Endothelial cell (in vitro differentiated cells): ENCODE measurements around the gene MET. TPM values are rescaled to one million over a fixed set of nuclear protein-coding genes. Genes with fewer than 3 reads are reported as not detected.
"Not testable (repeated sequence)": the region's sequence is repeated elsewhere in the genome, so short reads cannot be mapped to it uniquely, and the experiment has no call there.

ENCODE experiments used
- DNase-seq: peaks from one replicate; pipeline ENCODE4 v3.0.0; 2021; ENCODE audit warnings: low spot score
- H3K27ac Mint-ChIP-seq: one replicate; pipeline ENCODE4 v1.8.0; 2021; ENCODE audit warnings: mixed read lengths, inconsistent platforms; ENCODE audit not compliant: unreplicated experiment
- H3K27me3 Mint-ChIP-seq: one replicate; pipeline ENCODE4 v1.8.0; 2021; ENCODE audit warnings: mild to moderate bottlenecking, moderate library complexity, mixed read lengths, inconsistent platforms; ENCODE audit not compliant: unreplicated experiment
- H3K36me3 Mint-ChIP-seq: one replicate; pipeline ENCODE4 v1.8.0; 2021; ENCODE audit warnings: mild to moderate bottlenecking, low read depth, mixed read lengths, inconsistent platforms; ENCODE audit not compliant: unreplicated experiment
- H3K4me1 Mint-ChIP-seq: one replicate; pipeline ENCODE4 v1.8.0; 2021; ENCODE audit warnings: mild to moderate bottlenecking, mixed read lengths, inconsistent platforms; ENCODE audit not compliant: unreplicated experiment
- H3K4me3 Mint-ChIP-seq: one replicate; pipeline ENCODE4 v1.8.0; 2021; ENCODE audit warnings: mild to moderate bottlenecking, mixed read lengths, inconsistent platforms; ENCODE audit not compliant: unreplicated experiment
- H3K9me3 Mint-ChIP-seq: one replicate; pipeline ENCODE4 v1.8.0; 2021; ENCODE audit warnings: mixed read lengths, inconsistent platforms; ENCODE audit not compliant: unreplicated experiment
- total RNA-seq: library from RNA; stranded (reverse); fragmentation: NEBNext Ultra II Directional; extraction: Animal tissue kit (Norgen Biotek cat#: 25700); gene quantifications from one replicate; pipeline ENCODE4 v1.2.1, GENCODE V29; 2021; ENCODE audit not compliant: unreplicated experiment
- TF ChIP-seq, protein P1 (sequence below): fragments of 200-600 bp; sonication (generic); IDR thresholded peaks from one replicate; pipeline ENCODE4 v1.5.0; 2021; ENCODE audit warnings: antibody characterized with exemption; ENCODE audit not compliant: unreplicated experiment

Gene MET
- total RNA-seq, 1 donor from 2014 or later: 35.1 TPM

DNA sequence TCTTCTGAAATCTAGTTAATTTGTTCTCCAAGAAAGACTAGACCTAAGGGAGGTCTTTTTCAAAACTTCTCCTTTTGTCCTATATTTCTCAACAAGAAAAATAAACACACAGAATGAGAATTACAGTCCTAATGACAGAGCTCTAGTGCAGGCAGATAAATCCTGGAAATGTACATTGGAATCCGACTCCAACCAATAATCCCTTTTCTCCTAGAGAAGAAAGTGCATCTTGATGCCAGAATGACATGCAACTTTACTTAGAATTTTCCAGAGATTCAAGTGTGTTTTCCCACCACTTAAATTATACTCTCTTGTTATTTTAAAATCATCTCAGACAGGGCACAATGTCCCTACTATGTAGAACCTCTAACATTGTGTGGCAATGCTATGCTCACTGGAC lies 68.2 kb downstream of the MET start:
- Mint-ChIP-seq H3K36me3 (peaks cover 19% of the 10 kb centered on the region), H3K9me3 (no peaks in the 10 kb centered on the region), H3K4me1 (peaks cover 5% of the 10 kb centered on the region), H3K4me3 (no peak overlapping the region), H3K27me3 (no peaks in the 10 kb centered on the region), H3K27ac (no peak overlapping the region)
- TF ChIP-seq, protein P1, sequence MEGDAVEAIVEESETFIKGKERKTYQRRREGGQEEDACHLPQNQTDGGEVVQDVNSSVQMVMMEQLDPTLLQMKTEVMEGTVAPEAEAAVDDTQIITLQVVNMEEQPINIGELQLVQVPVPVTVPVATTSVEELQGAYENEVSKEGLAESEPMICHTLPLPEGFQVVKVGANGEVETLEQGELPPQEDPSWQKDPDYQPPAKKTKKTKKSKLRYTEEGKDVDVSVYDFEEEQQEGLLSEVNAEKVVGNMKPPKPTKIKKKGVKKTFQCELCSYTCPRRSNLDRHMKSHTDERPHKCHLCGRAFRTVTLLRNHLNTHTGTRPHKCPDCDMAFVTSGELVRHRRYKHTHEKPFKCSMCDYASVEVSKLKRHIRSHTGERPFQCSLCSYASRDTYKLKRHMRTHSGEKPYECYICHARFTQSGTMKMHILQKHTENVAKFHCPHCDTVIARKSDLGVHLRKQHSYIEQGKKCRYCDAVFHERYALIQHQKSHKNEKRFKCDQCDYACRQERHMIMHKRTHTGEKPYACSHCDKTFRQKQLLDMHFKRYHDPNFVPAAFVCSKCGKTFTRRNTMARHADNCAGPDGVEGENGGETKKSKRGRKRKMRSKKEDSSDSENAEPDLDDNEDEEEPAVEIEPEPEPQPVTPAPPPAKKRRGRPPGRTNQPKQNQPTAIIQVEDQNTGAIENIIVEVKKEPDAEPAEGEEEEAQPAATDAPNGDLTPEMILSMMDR: no peak
- DNase-seq: no peak

DNA sequence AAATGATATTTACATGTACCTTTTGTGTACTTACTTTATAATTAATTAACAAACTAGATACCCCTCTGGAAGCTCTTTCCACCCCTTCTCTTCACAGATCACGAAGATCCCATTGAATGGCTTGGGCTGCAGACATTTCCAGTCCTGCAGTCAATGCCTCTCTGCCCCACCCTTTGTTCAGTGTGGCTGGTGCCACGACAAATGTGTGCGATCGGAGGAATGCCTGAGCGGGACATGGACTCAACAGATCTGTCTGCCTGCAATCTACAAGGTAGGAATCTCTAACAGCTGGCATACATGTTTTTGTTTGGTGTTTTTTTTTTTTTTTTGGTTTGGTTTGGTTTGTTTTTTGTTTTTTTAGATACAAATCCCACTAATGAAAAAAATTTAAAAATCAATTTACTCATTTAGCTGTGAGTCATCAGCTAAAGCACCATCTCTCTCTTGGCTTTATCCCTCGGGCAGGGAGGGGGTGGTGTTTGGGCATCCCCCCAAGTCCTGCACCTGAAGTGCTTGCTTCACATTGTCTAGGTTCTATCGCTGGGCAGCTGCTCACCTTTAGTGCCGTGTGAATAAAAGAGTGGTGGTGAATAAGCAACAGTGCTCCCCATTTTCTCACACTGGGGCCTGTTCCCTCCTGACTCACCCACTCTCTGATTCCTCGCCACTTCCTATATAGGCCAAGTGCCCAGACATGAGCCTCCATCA lies 68.9 kb downstream of the MET start:
- TF ChIP-seq, protein P1: no peak
- Mint-ChIP-seq H3K4me3 (peak overlapping the region; percentile 21), H3K27me3 (no peaks in the 10 kb centered on the region), H3K36me3 (peaks cover 19% of the 10 kb centered on the region), H3K27ac (no peak overlapping the region), H3K4me1 (peaks cover 3% of the 10 kb centered on the region), H3K9me3 (no peaks in the 10 kb centered on the region)
- no peak for DNase-seq

DNA sequence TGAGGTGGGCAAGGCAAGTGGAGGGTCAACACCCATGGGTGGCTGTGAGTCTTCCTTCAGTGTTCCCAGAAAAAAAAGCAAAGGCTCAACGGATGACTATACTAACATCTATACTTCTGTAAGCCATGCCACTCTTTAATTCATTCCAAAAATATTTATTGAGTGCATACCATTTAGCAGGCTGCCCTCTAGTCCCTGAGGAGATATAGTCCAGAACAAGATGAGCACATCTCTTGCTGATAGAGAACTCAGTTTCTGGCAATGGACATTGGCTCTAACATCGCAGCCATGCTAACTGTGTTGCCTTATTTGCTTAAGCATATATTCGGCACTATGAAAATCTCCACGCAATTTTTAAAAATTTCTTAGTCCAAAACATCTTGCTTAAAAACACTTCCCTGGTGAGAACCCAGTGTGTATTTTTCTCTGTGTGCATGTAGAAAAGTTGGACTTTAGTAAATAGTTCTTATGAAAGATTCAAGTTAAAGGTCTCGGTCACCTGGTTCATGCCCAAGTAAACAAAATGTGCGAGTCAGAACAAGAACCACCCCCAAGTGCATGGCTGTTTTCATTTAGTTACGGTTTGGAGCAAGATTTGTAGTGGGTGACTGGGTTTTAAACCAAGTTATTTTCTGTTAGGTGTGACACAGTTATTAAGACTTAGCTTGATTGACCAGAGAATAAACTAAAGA lies 69.8 kb downstream of the MET start:
- Mint-ChIP-seq H3K27me3 (no peaks in the 10 kb centered on the region), H3K36me3 (peaks cover 22% of the 10 kb centered on the region), H3K27ac (no peak overlapping the region), H3K4me1 (peaks cover under 1% of the 10 kb centered on the region), H3K4me3 (no peak overlapping the region), H3K9me3 (no peaks in the 10 kb centered on the region)
- TF ChIP-seq, protein P1: no peak
- DNase-seq: no peak

DNA sequence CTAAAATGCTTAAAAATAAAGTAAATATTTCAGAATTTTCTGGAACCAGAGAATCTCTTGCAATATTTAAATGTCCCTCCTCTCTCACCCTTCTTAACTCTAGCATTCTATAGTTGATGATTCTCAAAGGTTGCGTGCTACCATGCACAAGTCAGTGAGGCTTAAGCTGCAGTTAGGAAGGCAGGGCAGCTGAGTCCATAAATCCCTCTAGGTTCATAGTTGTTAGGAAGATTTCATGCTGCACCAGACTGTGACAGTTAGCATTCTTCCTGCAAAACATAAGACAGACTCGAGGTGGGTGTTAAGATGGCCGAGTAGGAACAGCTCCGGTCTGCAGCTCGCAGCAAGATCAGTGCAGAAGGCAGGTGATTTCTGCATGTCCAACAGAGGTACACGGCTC lies 70.6 kb downstream of the MET start:
- no peaks in the 10 kb centered on the region for H3K4me1 Mint-ChIP-seq
- H3K27me3 Mint-ChIP-seq: peaks cover 3% of the 10 kb centered on the region
- no peak overlapping the region for H3K27ac Mint-ChIP-seq
- H3K4me3 Mint-ChIP-seq: peak overlapping the region; percentile 23
- H3K9me3 Mint-ChIP-seq: peaks cover 6% of the 10 kb centered on the region
- no peak for DNase-seq
- H3K36me3 Mint-ChIP-seq: peaks cover 29% of the 10 kb centered on the region
- TF ChIP-seq, protein P1: no peak

DNA sequence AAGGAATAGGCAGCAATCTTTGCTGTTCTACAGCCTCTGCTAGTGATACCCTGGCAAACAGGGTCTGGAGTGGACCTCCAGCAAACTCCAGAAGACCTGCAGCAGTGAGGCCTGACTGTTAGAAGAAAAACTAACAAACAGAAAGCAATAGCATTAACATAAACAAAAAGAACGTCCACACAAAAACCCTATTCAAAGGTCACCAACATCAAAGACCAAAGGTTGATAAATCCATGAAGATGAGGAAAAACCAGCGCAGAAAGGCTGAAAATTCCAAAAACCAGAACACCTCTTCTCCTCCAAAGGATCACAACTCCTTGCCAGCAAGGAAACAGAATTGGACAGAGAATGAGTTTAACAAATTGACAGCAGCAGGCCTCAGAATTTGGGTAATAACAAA lies 71.8 kb downstream of the MET start:
- not testable (repeated sequence) for H3K27ac Mint-ChIP-seq, H3K4me3 Mint-ChIP-seq, H3K9me3 Mint-ChIP-seq, DNase-seq, H3K27me3 Mint-ChIP-seq, H3K4me1 Mint-ChIP-seq
- H3K36me3 Mint-ChIP-seq: peaks cover 40% of the 10 kb centered on the region

DNA sequence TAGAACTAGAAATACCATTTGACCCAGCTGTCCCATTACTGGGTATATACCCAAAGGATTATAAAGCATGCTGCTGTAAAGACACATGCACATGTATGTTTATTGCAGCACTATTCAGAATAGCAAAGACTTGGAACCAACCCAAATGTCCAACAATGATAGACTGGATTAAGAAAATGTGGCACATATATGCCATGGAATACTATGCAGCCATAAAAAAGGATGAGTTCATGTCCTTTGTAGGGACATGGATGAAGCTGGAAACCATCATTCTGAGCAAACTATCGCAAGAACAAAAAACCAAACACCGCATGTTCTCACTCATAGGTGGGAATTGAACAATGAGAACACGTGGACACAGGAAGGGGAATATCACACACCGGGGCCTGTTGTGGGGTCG lies 74.4 kb downstream of the MET start:
- H3K4me3 Mint-ChIP-seq, DNase-seq, H3K9me3 Mint-ChIP-seq, H3K4me1 Mint-ChIP-seq, H3K27me3 Mint-ChIP-seq, H3K27ac Mint-ChIP-seq: not testable (repeated sequence)
- peaks cover 56% of the 10 kb centered on the region for H3K36me3 Mint-ChIP-seq

DNA sequence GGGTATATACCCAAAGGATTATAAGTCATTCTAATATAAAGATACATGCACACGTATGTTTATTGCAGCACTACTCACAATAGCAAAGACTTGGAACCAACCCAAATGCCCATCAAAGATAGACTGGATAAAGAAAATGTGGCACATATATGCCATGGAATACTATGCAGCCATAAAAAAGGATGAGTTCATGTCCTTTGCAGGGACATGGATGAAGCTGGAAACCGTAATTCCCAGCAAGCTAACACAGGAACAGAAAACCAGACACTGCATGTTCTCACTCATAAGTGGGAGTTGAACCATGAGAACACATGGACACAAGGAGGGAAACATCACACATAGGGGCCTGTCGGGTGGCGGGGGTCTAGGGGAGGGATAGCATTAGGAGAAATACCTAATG lies 79.1 kb downstream of the MET start:
- H3K4me3 Mint-ChIP-seq, DNase-seq, H3K9me3 Mint-ChIP-seq, H3K27me3 Mint-ChIP-seq: not testable (repeated sequence)
- Mint-ChIP-seq H3K27ac (peak overlapping the region; percentile 57), H3K36me3 (peaks cover 39% of the 10 kb centered on the region), H3K4me1 (peaks cover 24% of the 10 kb centered on the region)
